Measurements from ENCODE around the gene VMO1. TPM values are rescaled to one million over a fixed set of nuclear protein-coding genes. Genes with fewer than 3 reads are reported as not detected.

Gene VMO1
- total and polyA plus RNA-seq, 5 experiments from 2014 or later = 0.60 TPM; not detected in 4

DNA sequence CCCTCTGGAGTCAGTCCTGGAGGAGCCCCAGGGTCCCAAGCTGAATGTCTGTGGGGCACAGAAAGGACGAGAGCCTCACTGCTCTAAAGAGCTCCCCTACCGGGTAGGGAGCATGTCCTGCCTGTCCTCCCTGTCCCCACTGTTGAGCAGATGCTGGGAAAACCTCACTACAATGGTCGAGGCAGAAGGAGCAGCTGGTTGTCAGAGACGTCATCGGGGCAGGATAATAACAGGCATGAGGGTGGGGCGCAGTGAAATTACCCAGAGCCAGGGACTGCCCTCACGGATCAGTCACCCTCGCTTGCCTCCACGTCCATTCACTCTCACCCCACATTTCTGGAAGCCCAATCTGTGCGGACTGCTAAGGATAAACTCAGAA is 13.9 kb downstream of the VMO1 start:
- POLR2A ChIA-PET = no interaction called here
- Mint-ChIP-seq H3K36me3 (no peaks in the 10 kb centered on the region), H3K4me1 (peaks cover 3 to 15% (median 9%) of the 10 kb centered on the region in 4 donors), H3K4me3 (no peak overlapping the region), H3K9me3 (no peaks in the 10 kb centered on the region), H3K27me3 (peaks cover 0 to 12% (median 1%) of the 10 kb centered on the region in 5 donors), H3K27ac (no peak overlapping the region)
- DNase-seq (no peak), ATAC-seq (no peak)

DNA sequence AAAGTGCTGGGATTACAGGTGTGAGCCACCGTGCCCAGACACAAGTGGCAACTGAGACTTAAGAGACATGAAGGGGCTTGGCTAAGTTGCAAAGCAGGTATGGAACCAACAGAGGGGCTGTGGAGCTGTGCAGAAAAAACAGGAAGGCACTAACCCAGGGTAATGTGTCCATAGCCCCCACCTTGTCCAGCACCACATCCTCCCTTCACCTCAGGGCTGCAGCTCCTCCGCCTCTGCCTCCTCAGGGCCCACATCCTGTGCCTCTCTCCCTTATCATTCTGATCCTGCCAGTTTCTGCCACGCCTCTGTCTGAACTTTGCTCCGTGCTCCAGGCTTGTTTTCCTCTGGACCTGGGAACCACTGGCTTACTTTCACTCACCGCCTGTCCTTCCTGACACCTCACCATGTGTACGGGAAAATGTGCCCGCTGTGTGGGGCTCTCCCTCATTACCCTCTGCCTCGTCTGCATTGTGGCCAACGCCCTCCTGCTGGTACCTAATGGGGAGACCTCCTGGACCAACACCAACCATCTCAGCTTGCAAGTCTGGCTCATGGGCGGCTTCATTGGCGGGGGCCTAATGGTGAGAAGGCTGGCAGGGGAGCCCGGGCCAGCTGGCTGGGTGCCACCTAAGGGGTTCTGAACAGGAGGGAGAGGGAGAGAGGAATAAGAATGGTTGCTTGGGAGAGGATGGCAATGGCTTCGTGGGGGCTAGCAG is 14.5 kb downstream of the VMO1 start, which contains the start of gene TM4SF5:
TSS of gene TM4SF5 (plus strand) at position 368 of the 716 bp plus-strand sequence. CDS start at position 405, 37 bp downstream.
- Mint-ChIP-seq H3K27ac (peak within 1 kb of the TSS in 2 of 10 donors; percentile 35 to 60), H3K36me3 (no peaks in the 10 kb centered on the region), H3K9me3 (no peaks in the 10 kb centered on the region), H3K4me3 (no peak within 1 kb of the TSS), H3K4me1 (peaks cover 3 to 15% (median 9%) of the 10 kb centered on the region in 4 donors), H3K27me3 (peaks cover 0 to 12% (median 1%) of the 10 kb centered on the region in 5 donors)
- no peak for DNase-seq
- POLR2A ChIA-PET = no interaction called here
- peak in 1 of 2 donors; percentile 56 for ATAC-seq

DNA sequence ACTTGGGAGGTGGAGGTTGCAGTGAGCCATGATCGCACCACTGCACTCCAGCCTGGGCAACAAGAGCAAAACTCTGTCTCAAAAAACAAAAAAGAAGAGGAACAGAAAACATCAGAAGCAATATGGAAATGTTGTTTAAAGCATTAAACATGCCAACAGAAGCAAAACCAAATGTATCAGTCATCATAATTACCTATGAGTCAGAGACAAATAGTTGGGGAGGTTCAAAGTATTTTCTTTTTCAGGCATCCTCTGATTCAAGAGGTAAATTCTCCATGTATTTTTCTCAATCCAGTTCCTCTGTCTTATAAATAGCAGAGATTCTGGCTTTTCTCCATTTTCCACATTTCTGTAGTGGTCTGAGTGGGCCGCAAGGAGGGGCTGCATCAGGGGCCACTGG is 16.5 kb downstream of the VMO1 start:
- Mint-ChIP-seq H3K36me3 (no peaks in the 10 kb centered on the region), H3K27ac (no peak overlapping the region), H3K4me3 (no peak overlapping the region), H3K4me1 (peaks cover 3 to 15% (median 9%) of the 10 kb centered on the region in 4 donors), H3K27me3 (peaks cover 0 to 12% (median 1%) of the 10 kb centered on the region in 5 donors), H3K9me3 (no peaks in the 10 kb centered on the region)
- no peak for ATAC-seq
- POLR2A ChIA-PET = interaction anchor here (0.7 kb wide), 2 partner anchors 68 to 804 kb away, joined by 3 read pairs; no protein-coding TSS in a partner anchor
- no peak for DNase-seq

DNA sequence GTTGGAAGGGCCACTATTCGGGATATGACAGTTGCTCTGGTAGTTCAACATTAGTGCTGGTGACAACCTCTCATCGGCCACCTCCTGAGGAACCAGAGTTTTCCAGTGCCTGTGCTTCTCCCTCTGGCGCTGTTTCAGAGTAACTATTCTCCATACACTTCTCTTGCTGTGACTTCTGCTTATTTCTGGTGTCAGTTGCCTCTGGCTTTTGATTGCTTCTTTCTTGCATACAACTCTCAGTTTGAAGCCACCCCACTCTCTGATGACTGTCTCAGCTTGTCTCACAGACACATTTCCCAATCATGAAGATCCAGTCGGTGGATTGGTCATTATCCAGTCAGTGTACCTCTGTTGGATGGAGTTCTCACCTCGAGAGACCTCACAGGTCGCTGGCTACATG is 17.9 kb downstream of the VMO1 start:
- Mint-ChIP-seq H3K27me3 (peaks cover 0 to 7% (median 1%) of the 10 kb centered on the region in 5 donors), H3K9me3 (no peaks in the 10 kb centered on the region), H3K4me3 (no peak overlapping the region), H3K4me1 (peaks cover 5 to 15% (median 9%) of the 10 kb centered on the region in 4 donors), H3K27ac (no peak overlapping the region), H3K36me3 (no peaks in the 10 kb centered on the region)
- ATAC-seq = no peak
- no peak for DNase-seq
- POLR2A ChIA-PET = no interaction called here

DNA sequence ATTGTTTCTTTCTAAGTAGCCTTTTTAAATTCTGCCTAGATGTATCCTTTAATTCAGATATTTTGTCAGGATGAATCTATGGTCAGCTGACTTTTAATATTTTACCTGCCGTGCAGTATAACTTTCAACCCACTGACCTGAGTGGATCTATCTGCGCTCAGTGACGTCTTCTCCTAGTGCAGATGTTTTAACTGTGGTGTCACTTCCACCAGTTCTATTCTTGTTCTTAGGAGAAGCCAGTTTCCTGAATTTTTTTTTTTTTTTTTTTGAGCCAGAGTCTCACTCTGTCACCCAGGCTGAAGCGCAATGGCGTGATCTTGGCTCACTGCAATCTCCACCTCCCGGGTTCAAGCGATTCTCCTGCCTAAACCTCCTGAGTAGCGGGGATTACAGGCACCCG is 19.4 kb downstream of the VMO1 start:
- Mint-ChIP-seq H3K4me3 (no peak overlapping the region), H3K4me1 (peaks cover 3 to 13% (median 5%) of the 10 kb centered on the region in 4 donors), H3K27me3 (peaks cover 0 to 5% (median 1%) of the 10 kb centered on the region in 5 donors), H3K27ac (no peak overlapping the region), H3K36me3 (no peaks in the 10 kb centered on the region), H3K9me3 (no peaks in the 10 kb centered on the region)
- POLR2A ChIA-PET = interaction anchor here (0.6 kb wide), 2 partner anchors 19 to 66 kb away, joined by 3 to 5 read pairs; no protein-coding TSS in a partner anchor
- ATAC-seq (no peak), DNase-seq (no peak)

DNA sequence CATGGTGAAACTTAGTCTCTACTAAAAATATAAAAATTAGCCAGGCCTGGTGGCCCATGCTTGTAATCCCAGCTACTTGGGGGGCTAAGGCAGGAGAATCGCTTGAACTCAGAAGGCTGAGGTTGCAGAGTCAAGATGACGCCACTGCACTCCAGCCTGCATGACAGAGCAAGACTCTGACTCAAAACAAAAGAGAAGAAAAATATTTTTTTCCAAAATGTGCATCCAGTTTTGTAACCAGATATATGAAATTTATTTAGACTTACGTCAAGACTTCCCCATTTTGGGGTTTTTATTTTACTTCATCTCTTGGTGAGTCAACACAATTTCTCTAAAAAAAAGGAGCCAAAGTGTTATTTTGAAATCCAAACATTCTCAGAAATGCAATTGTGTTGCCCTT is 20.0 kb downstream of the VMO1 start:
- no peaks in the 10 kb centered on the region for H3K9me3 Mint-ChIP-seq
- no peak overlapping the region for H3K27ac Mint-ChIP-seq
- ATAC-seq (no peak), DNase-seq (no peak)
- H3K36me3 Mint-ChIP-seq = no peaks in the 10 kb centered on the region
- POLR2A ChIA-PET = no interaction called here
- H3K27me3 Mint-ChIP-seq = peaks cover 0 to 3% (median 1%) of the 10 kb centered on the region in 5 donors
- H3K4me1 Mint-ChIP-seq = peaks cover 0 to 9% (median 2%) of the 10 kb centered on the region in 4 donors
- no peak overlapping the region for H3K4me3 Mint-ChIP-seq

DNA sequence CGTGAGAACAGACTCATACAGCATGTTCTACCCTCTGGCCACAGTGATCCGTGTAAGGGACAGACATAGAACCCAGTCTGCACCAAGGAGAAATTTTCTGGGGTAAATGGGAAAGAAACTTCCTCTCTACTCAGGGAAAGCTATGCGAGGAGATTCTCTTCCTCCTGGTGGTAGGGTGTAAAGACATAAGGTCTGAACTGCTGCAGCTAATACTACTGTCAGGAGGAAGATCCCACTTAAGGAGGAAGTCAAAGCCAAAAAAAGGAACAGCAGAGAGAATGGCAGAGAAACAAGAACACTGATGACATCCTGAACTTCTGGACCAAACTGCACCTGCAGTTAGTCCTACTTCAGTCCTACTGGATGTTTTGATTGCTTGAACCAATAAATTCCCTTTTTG is 21.6 kb downstream of the VMO1 start:
- DNase-seq = no peak
- Mint-ChIP-seq H3K4me1 (peaks cover 0 to 4% (median under 1%) of the 10 kb centered on the region in 4 donors), H3K27ac (no peak overlapping the region), H3K36me3 (no peaks in the 10 kb centered on the region), H3K4me3 (no peak overlapping the region), H3K27me3 (peaks cover 0 to 5% (median 1%) of the 10 kb centered on the region in 5 donors), H3K9me3 (no peaks in the 10 kb centered on the region)
- ATAC-seq = no peak
- POLR2A ChIA-PET = no interaction called here

DNA sequence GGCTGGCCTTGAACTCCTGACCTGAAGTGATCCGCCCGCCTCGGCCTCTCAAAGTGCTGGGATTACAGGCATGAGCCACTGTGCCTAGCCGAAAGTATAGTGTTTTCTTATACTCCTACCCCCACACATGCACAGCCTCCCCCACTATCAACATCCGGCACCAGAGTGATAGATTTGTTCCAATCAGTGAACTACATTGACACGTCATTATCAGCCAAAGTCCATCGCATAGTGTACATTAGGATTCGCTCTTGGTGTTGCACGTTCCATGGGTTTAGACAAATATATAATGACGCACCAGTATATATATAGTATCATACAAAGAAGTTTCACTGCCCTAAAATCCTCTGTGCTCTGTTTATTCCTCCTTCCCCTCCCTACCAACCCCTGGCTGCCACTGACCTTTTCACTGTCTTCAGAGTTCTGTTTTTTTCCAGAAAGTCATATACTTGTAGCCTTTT is 26.4 kb downstream of the VMO1 start:
- no peaks in the 10 kb centered on the region for H3K36me3 Mint-ChIP-seq
- ATAC-seq (no peak), DNase-seq (no peak)
- peaks cover 0 to 2% (median 0%) of the 10 kb centered on the region in 4 donors for H3K4me1 Mint-ChIP-seq
- no peaks in the 10 kb centered on the region for H3K9me3 Mint-ChIP-seq
- peaks cover 4 to 12% (median 6%) of the 10 kb centered on the region in 5 donors for H3K27me3 Mint-ChIP-seq
- peak overlapping the region in 1 of 10 donors; percentile 38 for H3K27ac Mint-ChIP-seq
- H3K4me3 Mint-ChIP-seq = no peak overlapping the region
- POLR2A ChIA-PET = no interaction called here

DNA sequence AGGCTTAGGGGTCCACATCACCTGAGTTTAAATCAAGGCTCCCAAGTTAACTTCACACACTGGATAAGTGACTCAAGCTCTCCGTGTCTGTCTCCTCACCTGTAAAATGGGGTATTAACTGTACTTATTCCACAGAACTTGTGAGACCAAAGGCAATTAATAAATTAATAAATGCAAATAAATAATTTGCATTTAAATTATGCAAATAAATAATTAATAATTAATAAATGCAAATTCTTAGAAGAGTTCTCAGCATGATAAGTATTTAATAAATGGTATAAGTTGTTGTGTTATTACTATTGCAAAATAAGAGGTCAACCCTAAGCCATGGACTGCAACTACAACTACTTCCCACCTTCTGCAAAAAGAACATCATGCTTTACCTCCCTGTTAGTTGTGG is 32.8 kb downstream of the VMO1 start:
- H3K27me3 Mint-ChIP-seq = peaks cover 5 to 22% (median 12%) of the 10 kb centered on the region in 5 donors
- H3K4me1 Mint-ChIP-seq = peaks cover 1 to 6% (median 5%) of the 10 kb centered on the region in 4 donors
- no peaks in the 10 kb centered on the region for H3K9me3 Mint-ChIP-seq
- POLR2A ChIA-PET = no interaction called here
- H3K36me3 Mint-ChIP-seq = no peaks in the 10 kb centered on the region
- H3K27ac Mint-ChIP-seq = no peak overlapping the region
- no peak overlapping the region for H3K4me3 Mint-ChIP-seq
- no peak for ATAC-seq
- no peak for DNase-seq

DNA sequence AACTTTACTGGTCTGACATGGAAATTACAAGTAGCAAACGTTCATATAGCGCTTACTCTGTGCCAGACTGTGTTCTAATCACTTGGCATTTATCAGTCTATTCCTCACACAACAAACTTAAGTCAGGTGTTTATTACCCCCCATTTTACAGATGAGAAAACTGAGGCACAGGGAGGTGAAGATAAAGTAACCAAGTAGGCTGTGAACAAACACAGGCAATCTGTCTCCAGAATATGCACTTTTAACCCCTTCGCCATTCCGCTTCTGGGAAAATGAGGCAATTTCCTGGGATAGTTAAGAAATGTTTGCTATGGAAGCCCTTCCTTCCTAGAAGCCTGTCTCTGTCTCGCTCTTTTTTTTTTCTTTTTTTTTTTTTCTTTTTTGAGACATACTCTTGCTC is 34.2 kb downstream of the VMO1 start:
- H3K27me3 Mint-ChIP-seq = peaks cover 5 to 22% (median 12%) of the 10 kb centered on the region in 5 donors
- ATAC-seq (no peak), DNase-seq (no peak)
- H3K27ac Mint-ChIP-seq = no peak overlapping the region
- POLR2A ChIA-PET = no interaction called here
- H3K4me3 Mint-ChIP-seq = no peak overlapping the region
- H3K36me3 Mint-ChIP-seq = no peaks in the 10 kb centered on the region
- H3K4me1 Mint-ChIP-seq = peaks cover 8 to 19% (median 16%) of the 10 kb centered on the region in 4 donors
- H3K9me3 Mint-ChIP-seq = no peaks in the 10 kb centered on the region

DNA sequence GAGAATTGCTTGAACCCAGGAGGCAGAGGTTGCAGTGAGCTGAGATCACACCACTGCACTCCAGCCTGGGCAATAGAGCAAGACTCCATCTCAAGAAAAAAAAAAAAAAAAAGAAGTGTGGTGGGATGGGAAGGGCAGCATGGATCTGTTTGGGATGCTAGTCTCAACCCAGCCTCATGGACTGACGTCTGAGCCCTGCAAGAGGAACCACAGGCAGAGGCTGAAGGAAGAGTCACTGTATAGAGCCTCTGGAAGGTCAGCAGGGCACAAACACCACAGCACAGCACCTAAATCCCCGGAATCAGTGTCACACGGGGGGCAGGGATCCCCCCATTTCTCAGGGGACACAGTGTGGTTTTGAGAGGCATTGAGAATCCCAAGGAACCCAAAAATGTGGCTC is 35.6 kb downstream of the VMO1 start:
- Mint-ChIP-seq H3K27ac (no peak overlapping the region), H3K4me1 (peaks cover 8 to 23% (median 18%) of the 10 kb centered on the region in 4 donors), H3K36me3 (no peaks in the 10 kb centered on the region), H3K27me3 (peaks cover 5 to 21% (median 12%) of the 10 kb centered on the region in 5 donors), H3K4me3 (no peak overlapping the region), H3K9me3 (no peaks in the 10 kb centered on the region)
- ATAC-seq (no peak), DNase-seq (no peak)
- POLR2A ChIA-PET = no interaction called here

DNA sequence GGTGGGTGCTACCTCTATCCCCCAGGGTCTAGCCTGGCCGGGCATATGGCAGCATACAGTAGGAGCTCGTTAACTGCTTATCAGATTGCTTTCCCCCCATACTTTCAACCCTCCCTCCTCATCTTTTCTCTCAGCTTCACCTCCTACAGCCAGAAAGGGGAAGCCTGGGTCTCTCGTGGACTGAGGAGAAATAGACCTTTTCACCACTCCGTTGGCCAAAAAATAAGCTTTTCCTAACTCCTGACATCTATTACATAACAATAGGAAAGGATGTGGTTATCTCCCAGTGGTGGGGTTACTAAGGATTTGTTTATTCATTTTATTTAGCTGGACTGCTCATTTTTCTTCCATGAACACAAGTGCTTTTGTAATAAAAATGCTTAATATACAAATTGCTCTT is 37.5 kb downstream of the VMO1 start:
- POLR2A ChIA-PET = interaction anchor here (1.7 kb wide), 1 partner anchor 10 kb away, joined by 8 read pairs; no protein-coding TSS in a partner anchor
- Mint-ChIP-seq H3K4me1 (peaks cover 9 to 24% (median 22%) of the 10 kb centered on the region in 4 donors), H3K9me3 (no peaks in the 10 kb centered on the region), H3K27ac (peak overlapping the region in 6 of 10 donors; percentile 7 to 83 (median 77)), H3K4me3 (peak overlapping the region in 8 of 10 donors; percentile 4 to 78 (median 62)), H3K27me3 (peaks cover 0 to 10% (median 3%) of the 10 kb centered on the region in 5 donors), H3K36me3 (no peaks in the 10 kb centered on the region)
- DNase-seq (no peak), ATAC-seq (no peak)

DNA sequence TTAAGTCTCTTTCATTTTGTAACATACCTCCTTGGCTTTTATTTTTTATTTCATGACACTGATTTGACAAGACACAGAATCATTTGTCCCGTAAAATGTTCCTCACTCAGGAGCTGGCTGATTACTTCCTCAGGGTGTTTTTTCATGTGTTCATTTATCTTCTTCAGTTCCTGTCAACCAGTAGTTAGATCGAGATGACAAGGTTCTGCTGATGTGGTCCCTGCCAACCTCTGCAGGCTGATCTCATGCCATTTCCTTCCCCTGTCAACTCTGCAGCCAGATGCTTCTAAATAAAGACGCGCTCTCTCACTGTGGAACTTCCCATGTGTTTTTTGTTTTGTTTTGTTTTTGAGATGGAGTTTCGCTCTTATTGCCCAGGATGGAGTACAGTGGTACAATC is 38.3 kb downstream of the VMO1 start:
- POLR2A ChIA-PET = interaction anchor here (0.6 to 1.7 kb wide), 6 partner anchors 9 to 391 kb away, joined by 3 to 8 read pairs (median 4); partner anchors contain the start of gene C17orf107
- H3K27ac Mint-ChIP-seq = peak overlapping the region; percentile 51 to 92 (median 81)
- DNase-seq (peak in 7 of 10 donors; percentile 16 to 73 (median 41)), ATAC-seq (peak; percentile 95 to 99)
- no peaks in the 10 kb centered on the region for H3K9me3 Mint-ChIP-seq
- H3K4me3 Mint-ChIP-seq = peak overlapping the region; percentile 42 to 84 (median 74)
- peaks cover 9 to 24% (median 22%) of the 10 kb centered on the region in 4 donors for H3K4me1 Mint-ChIP-seq
- no peaks in the 10 kb centered on the region for H3K36me3 Mint-ChIP-seq
- H3K27me3 Mint-ChIP-seq = peaks cover 0 to 9% (median 0%) of the 10 kb centered on the region in 5 donors
